WI38 (cell line): ENCODE results near the gene EYA2.

Experiments
- H3K4me3 ChIP-seq: 2 replicates; pipeline ENCODE4 v1.5.1; 2011; ENCODE audit warnings: low read depth, mild to moderate bottlenecking, control low read depth, low read length
- CTCF ChIP-seq: IDR thresholded peaks from 2 replicates; pipeline ENCODE4 v1.5.1; 2012; ENCODE audit warnings: low read depth, mild to moderate bottlenecking, control low read depth, low read length

EYA2 gene

DNA sequence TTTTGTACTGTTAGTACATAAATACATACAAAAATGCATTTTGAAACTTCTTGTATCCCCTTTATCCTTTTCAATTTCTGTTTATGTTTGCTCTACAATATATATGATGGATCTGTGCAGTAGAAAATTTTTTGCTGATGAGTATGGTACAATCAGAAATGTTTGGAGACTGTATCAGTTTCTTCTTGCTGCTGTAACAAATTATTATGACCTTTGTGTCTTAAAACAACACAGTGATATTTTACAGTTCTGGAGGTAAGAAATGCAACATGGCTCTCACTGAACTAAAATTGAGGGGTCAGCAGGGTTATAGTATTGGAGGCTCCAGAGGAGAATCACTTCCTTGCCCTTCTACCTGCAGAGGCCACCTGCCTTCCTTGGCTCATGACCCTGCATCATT lies 184.4 kb downstream of the EYA2 start:
- no peak overlapping the region for H3K4me3 ChIP-seq
- no peak for TF ChIP-seq CTCF

DNA sequence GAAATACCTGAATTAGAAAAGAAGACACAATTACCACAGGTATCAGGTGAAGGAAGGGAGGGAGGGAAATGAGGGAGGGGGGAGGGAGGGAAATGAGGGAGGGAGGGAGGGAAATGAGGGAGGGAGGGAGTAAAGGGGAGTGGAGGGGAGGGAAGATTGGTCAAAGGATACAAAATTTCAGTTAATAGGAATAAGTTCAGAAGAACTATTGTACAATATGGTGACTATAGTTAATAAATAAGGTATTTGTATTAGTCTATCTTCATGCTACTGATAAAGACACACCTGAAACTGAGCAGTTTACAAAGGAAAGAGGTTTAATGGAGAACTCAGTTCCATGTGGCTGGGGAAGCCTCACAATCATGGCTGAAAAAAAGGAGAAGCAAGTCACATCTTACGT lies 185.7 kb downstream of the EYA2 start:
- no peak overlapping the region for H3K4me3 ChIP-seq
- TF ChIP-seq CTCF, result no peak

DNA sequence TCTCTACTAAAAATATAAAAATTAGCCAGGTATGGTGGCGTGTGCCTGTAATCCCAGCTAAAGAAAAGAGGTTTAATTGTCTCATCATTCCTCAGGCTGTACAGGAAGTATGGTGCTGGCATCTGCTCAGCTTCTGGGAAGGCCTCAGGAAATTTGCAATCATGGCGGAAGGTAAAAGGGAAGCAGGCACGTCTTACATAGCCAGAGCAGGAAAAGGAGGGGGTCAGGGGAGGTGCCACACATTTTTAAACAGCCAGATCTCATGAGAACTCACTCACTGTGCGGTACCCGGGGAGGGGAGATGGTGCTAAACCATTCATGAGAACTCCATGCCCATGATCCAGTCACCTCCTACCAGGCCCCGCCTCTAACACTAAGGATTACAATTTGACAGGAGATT lies 191.7 kb downstream of the EYA2 start:
- no peak overlapping the region for H3K4me3 ChIP-seq
- TF ChIP-seq CTCF, result no peak

GRCh38 chr20:47088335-47088734 lies 193.7 kb downstream of the EYA2 start:
- no peak overlapping the region for H3K4me3 ChIP-seq
- TF ChIP-seq CTCF, result no peak

DNA sequence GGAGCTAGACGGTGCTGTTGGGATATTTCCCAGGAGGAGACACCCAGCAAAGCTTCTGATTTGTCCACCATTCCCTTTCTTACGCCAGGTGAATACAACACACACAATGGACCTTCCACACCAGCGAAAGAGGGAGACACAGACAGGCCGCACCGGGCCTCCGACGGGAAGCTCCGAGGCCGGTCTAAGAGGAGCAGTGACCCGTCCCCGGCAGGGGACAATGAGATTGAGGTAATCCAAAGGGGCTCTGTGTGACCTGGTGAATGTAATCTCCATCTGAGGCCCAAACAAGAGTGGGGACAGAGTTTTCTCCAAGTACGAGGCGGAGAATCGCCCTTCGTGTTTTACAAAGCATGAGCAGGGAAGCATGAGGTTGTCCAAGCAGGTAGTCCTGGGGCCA lies 194.5 kb downstream of the EYA2 start:
- no peak for TF ChIP-seq CTCF
- H3K4me3 ChIP-seq, result no peak overlapping the region

GRCh38 chr20:47090835-47091234 lies 196.2 kb downstream of the EYA2 start:
- TF ChIP-seq CTCF, result no peak
- H3K4me3 ChIP-seq, result no peak overlapping the region

DNA sequence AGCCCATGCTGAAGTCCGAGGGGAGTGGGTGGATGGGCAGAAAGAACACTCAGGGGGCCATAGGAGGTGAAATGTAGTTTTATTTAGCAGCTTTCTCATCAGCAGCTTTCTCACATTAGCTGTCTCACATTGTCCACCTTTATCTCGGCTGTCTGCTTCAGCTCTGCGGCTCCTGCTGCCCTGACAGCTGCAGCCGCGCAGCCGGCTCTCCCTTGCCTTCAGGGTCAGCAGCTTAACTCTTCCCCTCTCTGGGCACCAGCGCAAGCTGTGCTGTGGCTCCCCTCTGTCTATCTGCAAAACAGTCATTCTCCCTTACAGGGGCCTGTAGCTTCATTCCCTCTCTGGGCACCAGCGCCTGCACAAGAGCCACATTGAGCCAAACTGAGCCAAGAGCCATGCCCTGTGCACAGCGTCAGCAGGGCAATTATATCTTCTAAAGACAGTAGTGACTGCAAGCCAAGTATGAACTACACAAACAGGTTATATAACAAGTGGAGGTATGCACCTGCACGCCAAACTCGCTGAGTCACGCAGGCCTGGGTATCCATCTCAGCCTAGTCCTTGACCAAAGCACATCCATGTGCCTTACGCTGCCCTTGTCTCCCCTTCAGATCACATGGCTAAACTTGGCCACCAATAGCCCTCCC lies 198.8 kb downstream of the EYA2 start:
- no peak for TF ChIP-seq CTCF
- H3K4me3 ChIP-seq, result no peak overlapping the region
